Liver (tissue), 3 donors: ENCODE results near the gene INHBB.

Source experiments
- ATF3 ChIP-seq: IDR thresholded peaks from 2 replicates; pipeline ENCODE4 v1.6.1; 2016; ENCODE audit warnings: antibody characterized with exemption
- EGR1 ChIP-seq, 2 donors: IDR thresholded peaks; 2 replicates each; pipeline ENCODE4 v1.6.1; 2016 to 2018; ENCODE audit warnings: antibody characterized with exemption in 2 of 2, low read depth in 2 of 2
- FOXA1 ChIP-seq: IDR thresholded peaks from 2 replicates; pipeline ENCODE4 v1.6.1; 2016; ENCODE audit warnings: antibody characterized with exemption
- RAD21 ChIP-seq, 2 donors: IDR thresholded peaks; 2 replicates each; pipeline ENCODE4 v1.6.1; 2016; ENCODE audit warnings: antibody characterized with exemption in 2 of 2, mild to moderate bottlenecking in 2 of 2
- TAF1 ChIP-seq: conservative IDR thresholded peaks from 2 replicates; pipeline ENCODE4 v1.6.1; 2016; ENCODE audit warnings: antibody characterized with exemption, mild to moderate bottlenecking
- YY1 ChIP-seq: IDR thresholded peaks from 2 replicates; pipeline ENCODE4 v1.6.1; 2016; ENCODE audit warnings: antibody characterized with exemption, mild to moderate bottlenecking
- TF ChIP-seq, protein P1 (sequence below): IDR thresholded peaks from 2 replicates; pipeline ENCODE4 v1.6.1; 2016; ENCODE audit warnings: antibody characterized with exemption
- TF ChIP-seq, protein P2 (sequence below): fragments of 150-350 bp; IDR thresholded peaks from 2 replicates; pipeline ENCODE4 v1.5.1; 2017; ENCODE audit warnings: improper control_type of control experiment, low read depth, low read length; ENCODE audit not compliant: missing input control
- TF ChIP-seq, protein P3 (sequence below): IDR thresholded peaks from 2 replicates; pipeline ENCODE4 v1.6.1; 2016; ENCODE audit warnings: antibody characterized with exemption, mild to moderate bottlenecking
- TF ChIP-seq, protein P4 (sequence below): IDR thresholded peaks from 2 replicates; pipeline ENCODE4 v1.6.1; 2016; ENCODE audit warnings: antibody characterized with exemption
- donor health status: healthy.
- donor health status: healthy.

DNA sequence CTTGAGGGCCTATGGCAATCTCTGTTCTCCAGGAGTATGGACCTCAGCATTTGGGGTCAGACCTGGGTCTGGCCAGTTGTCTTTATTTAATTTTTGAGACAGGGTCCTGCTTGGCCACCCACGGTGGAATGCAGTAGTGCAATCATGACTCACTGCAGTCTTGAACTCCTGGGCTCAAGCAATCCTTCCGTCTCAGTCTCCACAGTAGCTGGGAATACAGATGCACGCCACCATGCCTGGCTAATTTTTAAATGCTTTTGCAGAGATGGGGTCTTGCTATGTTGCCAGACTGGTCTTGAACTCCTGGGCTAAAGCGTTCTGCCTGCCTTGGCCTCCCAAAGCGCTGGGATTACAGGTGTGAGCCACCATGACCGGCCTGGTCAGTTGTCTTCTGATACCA, 46.4 kb upstream of the INHBB start:
- TF ChIP-seq, protein P1, sequence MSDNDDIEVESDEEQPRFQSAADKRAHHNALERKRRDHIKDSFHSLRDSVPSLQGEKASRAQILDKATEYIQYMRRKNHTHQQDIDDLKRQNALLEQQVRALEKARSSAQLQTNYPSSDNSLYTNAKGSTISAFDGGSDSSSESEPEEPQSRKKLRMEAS: no peak
- TF ChIP-seq FOXA1 (no peak), RAD21 (IDR thresholded peaks at IDR 0.05) (no peak), TAF1 (no peak), YY1 (no peak), EGR1 (IDR thresholded peaks at IDR 0.05; ENCODE audit: low read depth in 2 of 2) (no peak), ATF3 (no peak)
- TF ChIP-seq, protein P2, sequence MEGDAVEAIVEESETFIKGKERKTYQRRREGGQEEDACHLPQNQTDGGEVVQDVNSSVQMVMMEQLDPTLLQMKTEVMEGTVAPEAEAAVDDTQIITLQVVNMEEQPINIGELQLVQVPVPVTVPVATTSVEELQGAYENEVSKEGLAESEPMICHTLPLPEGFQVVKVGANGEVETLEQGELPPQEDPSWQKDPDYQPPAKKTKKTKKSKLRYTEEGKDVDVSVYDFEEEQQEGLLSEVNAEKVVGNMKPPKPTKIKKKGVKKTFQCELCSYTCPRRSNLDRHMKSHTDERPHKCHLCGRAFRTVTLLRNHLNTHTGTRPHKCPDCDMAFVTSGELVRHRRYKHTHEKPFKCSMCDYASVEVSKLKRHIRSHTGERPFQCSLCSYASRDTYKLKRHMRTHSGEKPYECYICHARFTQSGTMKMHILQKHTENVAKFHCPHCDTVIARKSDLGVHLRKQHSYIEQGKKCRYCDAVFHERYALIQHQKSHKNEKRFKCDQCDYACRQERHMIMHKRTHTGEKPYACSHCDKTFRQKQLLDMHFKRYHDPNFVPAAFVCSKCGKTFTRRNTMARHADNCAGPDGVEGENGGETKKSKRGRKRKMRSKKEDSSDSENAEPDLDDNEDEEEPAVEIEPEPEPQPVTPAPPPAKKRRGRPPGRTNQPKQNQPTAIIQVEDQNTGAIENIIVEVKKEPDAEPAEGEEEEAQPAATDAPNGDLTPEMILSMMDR: no peak
- TF ChIP-seq, protein P3, sequence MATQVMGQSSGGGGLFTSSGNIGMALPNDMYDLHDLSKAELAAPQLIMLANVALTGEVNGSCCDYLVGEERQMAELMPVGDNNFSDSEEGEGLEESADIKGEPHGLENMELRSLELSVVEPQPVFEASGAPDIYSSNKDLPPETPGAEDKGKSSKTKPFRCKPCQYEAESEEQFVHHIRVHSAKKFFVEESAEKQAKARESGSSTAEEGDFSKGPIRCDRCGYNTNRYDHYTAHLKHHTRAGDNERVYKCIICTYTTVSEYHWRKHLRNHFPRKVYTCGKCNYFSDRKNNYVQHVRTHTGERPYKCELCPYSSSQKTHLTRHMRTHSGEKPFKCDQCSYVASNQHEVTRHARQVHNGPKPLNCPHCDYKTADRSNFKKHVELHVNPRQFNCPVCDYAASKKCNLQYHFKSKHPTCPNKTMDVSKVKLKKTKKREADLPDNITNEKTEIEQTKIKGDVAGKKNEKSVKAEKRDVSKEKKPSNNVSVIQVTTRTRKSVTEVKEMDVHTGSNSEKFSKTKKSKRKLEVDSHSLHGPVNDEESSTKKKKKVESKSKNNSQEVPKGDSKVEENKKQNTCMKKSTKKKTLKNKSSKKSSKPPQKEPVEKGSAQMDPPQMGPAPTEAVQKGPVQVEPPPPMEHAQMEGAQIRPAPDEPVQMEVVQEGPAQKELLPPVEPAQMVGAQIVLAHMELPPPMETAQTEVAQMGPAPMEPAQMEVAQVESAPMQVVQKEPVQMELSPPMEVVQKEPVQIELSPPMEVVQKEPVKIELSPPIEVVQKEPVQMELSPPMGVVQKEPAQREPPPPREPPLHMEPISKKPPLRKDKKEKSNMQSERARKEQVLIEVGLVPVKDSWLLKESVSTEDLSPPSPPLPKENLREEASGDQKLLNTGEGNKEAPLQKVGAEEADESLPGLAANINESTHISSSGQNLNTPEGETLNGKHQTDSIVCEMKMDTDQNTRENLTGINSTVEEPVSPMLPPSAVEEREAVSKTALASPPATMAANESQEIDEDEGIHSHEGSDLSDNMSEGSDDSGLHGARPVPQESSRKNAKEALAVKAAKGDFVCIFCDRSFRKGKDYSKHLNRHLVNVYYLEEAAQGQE: no peak
- TF ChIP-seq, protein P4, sequence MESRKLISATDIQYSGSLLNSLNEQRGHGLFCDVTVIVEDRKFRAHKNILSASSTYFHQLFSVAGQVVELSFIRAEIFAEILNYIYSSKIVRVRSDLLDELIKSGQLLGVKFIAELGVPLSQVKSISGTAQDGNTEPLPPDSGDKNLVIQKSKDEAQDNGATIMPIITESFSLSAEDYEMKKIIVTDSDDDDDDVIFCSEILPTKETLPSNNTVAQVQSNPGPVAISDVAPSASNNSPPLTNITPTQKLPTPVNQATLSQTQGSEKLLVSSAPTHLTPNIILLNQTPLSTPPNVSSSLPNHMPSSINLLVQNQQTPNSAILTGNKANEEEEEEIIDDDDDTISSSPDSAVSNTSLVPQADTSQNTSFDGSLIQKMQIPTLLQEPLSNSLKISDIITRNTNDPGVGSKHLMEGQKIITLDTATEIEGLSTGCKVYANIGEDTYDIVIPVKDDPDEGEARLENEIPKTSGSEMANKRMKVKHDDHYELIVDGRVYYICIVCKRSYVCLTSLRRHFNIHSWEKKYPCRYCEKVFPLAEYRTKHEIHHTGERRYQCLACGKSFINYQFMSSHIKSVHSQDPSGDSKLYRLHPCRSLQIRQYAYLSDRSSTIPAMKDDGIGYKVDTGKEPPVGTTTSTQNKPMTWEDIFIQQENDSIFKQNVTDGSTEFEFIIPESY: no peak
